ENCODE results near the gene KANK2. TPM values are rescaled to one million over a fixed set of nuclear protein-coding genes. Genes with fewer than 3 reads are reported as not detected.
"Not testable (repeated sequence)": the region's sequence is repeated elsewhere in the genome, so short reads cannot be mapped to it uniquely, and the experiment has no call there.

Gene KANK2
- total RNA-seq, 4 donors from 2014 or later = 42.5 to 75.5 (median 65.1) TPM

GRCh38 chr19:11164879-11165406 is 32.4 kb downstream of the KANK2 start:
- H3K9me3 ChIP-seq = no peaks in the 10 kb centered on the region
- TF ChIP-seq POLR2A (IDR thresholded peaks at IDR 0.05) = no peak
- no peak for TF ChIP-seq EP300 (IDR thresholded peaks at IDR 0.05)
- no peak for TF ChIP-seq CTCF (IDR thresholded peaks at IDR 0.05)
- no peak for TF ChIP-seq POLR2AphosphoS5 (IDR thresholded peaks at IDR 0.05)
- WGBS = 55% methylated on average over 17 of the region's 17 CpGs
- peaks cover 25% of the 10 kb centered on the region for H3K36me3 ChIP-seq
- H3K27me3 ChIP-seq = no peaks in the 10 kb centered on the region
- no peak overlapping the region for H3K4me3 ChIP-seq
- H3K4me1 ChIP-seq = peaks cover 22% of the 10 kb centered on the region
- H3K27ac ChIP-seq = peak overlapping the region; percentile 82
- DNase-seq (ENCODE audit: low spot score in 2 of 2) = peak; percentile 89 to 91

- 67% methylated on average over 11 of the region's 11 CpGs for WGBS
Measured at GRCh38 chr19:11164296-11164695, 33.0 kb downstream of the KANK2 start.

GRCh38 chr19:11160440-11160768 is 36.9 kb downstream of the KANK2 start:
- H3K4me3 ChIP-seq; DNase-seq (ENCODE audit: low spot score in 2 of 2); H3K9me3 ChIP-seq; H3K36me3 ChIP-seq; H3K27ac ChIP-seq; H3K27me3 ChIP-seq: not testable (repeated sequence)
- H3K4me1 ChIP-seq = peaks cover 14% of the 10 kb centered on the region
- 95% methylated on average over 2 of the region's 2 CpGs for WGBS

More at GRCh38 chr19:11164296-11164695, 33.0 kb downstream of the KANK2 start:
- H3K36me3 ChIP-seq = peaks cover 20% of the 10 kb centered on the region
- no peak overlapping the region for H3K4me3 ChIP-seq
- TF ChIP-seq CTCF (IDR thresholded peaks at IDR 0.05) (no peak), EP300 (IDR thresholded peaks at IDR 0.05) (no peak), POLR2A (IDR thresholded peaks at IDR 0.05) (no peak)
- H3K27me3 ChIP-seq = no peaks in the 10 kb centered on the region
- no peak for DNase-seq (ENCODE audit: low spot score in 2 of 2)
- no peaks in the 10 kb centered on the region for H3K9me3 ChIP-seq
- H3K4me1 ChIP-seq = peaks cover 22% of the 10 kb centered on the region
- H3K27ac ChIP-seq = peak overlapping the region; percentile 35

DNA sequence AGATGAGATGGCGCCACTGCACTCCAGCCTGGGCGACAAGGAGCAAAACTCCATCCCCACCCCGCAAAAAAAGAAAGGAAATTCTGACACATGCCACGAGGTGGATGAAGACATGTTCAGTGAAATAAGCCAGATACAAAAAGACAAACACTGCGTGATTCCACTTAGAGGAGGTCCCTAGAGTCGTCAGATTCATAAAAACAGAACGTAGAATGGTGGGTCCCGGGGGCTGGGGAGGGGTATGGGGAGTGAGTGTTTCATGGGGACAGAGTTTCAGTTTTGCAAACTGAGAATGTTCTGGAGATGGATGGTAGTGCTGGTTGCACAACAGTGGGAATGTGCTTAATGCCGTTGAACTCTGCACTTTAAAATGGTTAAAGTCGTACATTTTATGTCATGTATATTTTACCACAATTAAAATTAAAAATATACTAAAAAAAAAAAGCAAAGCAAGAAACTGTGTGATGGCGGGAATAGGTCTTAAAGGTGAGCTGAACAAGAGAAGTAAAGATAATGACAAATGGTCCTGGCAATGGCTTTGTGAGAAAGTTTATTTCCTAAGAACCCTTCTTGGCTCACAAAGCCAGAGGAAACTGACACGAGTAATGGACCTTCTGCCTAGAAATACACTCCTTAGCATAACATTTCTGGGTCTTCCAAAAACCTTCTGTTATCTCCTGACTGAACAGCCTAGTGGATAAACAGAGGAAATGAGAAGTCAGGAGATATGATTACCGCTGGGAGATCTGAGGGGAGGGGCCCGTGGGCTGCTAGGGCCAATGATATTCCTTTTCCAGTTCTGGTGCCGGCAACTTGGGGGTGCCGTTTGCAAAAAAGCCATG is 37.5 kb downstream of the KANK2 start:
- Histone ChIP-seq H3K36me3 (no peaks in the 10 kb centered on the region), H3K4me1 (peaks cover 18% of the 10 kb centered on the region), H3K27me3 (no peaks in the 10 kb centered on the region), H3K4me3 (no peak overlapping the region), H3K27ac (peak overlapping the region; percentile 54), H3K9me3 (no peaks in the 10 kb centered on the region)
- TF ChIP-seq CTCF (IDR thresholded peaks at IDR 0.05) (no peak), POLR2AphosphoS5 (IDR thresholded peaks at IDR 0.05) (no peak), EP300 (IDR thresholded peaks at IDR 0.05) (no peak), POLR2A (IDR thresholded peaks at IDR 0.05) (no peak)
- peak in 1 of 2 donors; percentile 80 for DNase-seq (ENCODE audit: low spot score in 2 of 2)
- 58% methylated on average over 16 of the region's 16 CpGs for WGBS

- WGBS = 6% methylated on average over 10 of the region's 50 CpGs
- Histone ChIP-seq H3K9me3 (no peaks in the 10 kb centered on the region), H3K27me3 (no peaks in the 10 kb centered on the region), H3K36me3 (no peaks in the 10 kb centered on the region), H3K27ac (peak within 1 kb of the TSS; percentile 59), H3K4me1 (peaks cover 44% of the 10 kb centered on the region), H3K4me3 (peak within 1 kb of the TSS; percentile 57)
- peak; percentile 96 for DNase-seq (ENCODE audit: low spot score in 2 of 2)
- TF ChIP-seq POLR2AphosphoS5 (IDR thresholded peaks at IDR 0.05) (peak in 2 of 3 donors; percentile 64 to 75), POLR2A (IDR thresholded peaks at IDR 0.05) (no peak)
Measured at GRCh38 chr19:11155373-11156120, 41.8 kb downstream of the KANK2 start, which contains the start of gene SPC24. Gene SPC24, minus strand, starts transcription at chr19:11155782. Its CDS starts 6 bp downstream, at chr19:11155776.

DNA sequence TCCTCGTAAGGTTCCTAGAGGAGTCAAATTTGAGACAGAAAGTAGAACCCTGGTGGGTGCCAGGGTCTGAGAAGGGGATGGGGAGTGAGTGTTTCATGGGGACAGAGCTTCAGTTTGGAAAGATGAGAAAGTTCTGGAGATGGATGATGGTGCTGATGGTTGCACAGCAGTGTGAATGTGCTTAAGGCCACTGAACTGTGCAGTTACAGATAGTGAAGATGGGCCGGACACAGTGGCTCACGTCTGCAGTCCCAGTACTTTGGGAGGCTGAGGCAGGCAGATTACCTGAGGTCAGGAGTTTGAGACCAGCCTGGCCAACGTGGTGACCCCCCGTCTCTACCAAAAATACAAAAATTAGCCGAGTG is 42.7 kb downstream of the KANK2 start:
- WGBS = 51% methylated on average over 6 of the region's 6 CpGs
- DNase-seq (ENCODE audit: low spot score in 2 of 2) = no peak
- Histone ChIP-seq H3K4me3 (no peak overlapping the region), H3K4me1 (peaks cover 44% of the 10 kb centered on the region), H3K9me3 (no peaks in the 10 kb centered on the region), H3K27me3 (no peaks in the 10 kb centered on the region), H3K36me3 (no peaks in the 10 kb centered on the region), H3K27ac (no peak overlapping the region)
- TF ChIP-seq CTCF (IDR thresholded peaks at IDR 0.05) (no peak), POLR2A (IDR thresholded peaks at IDR 0.05) (no peak), POLR2AphosphoS5 (IDR thresholded peaks at IDR 0.05) (no peak), EP300 (IDR thresholded peaks at IDR 0.05) (no peak)

Data from suprapubic skin (tissue), 4 donors.